PC-9 (cell line): ENCODE data around the gene MRRF. TPM values are rescaled to one million over a fixed set of nuclear protein-coding genes. Genes with fewer than 3 reads are reported as not detected.

Experiments used
- BruUV-seq: library from RNA; stranded (reverse); fragments of 400-500 nt; replicated peaks from 2 replicates; lab custom pipeline; 2021; lab: Mats Ljungman, UMichigan
- CTCF ChIA-PET: fragments of 300-600 bp; sonication (Branson Sonifier 250); formaldehyde crosslinking; loops from one replicate; lab custom pipeline; 2022; ENCODE audit warnings: antibody characterized with exemption; lab: Charles Lee
- POLR2A ChIA-PET: fragments of 300-600 bp; sonication (Branson Sonifier 250); formaldehyde crosslinking; loops from one replicate; lab custom pipeline; 2022; ENCODE audit warnings: antibody characterized with exemption; ENCODE audit not compliant: unreplicated experiment; lab: Charles Lee
- DNase-seq, 2 experiments: peaks; one replicate each; pipeline versions ENCODE4 v3.0.0 to v3.0.0-alpha.2; 2015 to 2022; ENCODE audit warnings: mixed read lengths in 1 of 2
- H2AFZ ChIP-seq: fragments of 200-600 bp; sonication (generic); 2 replicates; pipeline ENCODE4 v1.8.1; 2017; ENCODE audit warnings: antibody characterized with exemption
- H3F3A ChIP-seq: fragments of 200-600 bp; sonication (generic); 2 replicates; pipeline ENCODE4 v1.8.1; 2017; ENCODE audit warnings: antibody characterized with exemption, mild to moderate bottlenecking, low read depth; ENCODE audit not compliant: insufficient read depth
- H3K27ac ChIP-seq: fragments of 200-600 bp; sonication (generic); 2 replicates; pipeline ENCODE4 v1.6.1; 2016; ENCODE audit warnings: mixed run types
- H3K27me3 ChIP-seq: fragments of 200-600 bp; sonication (generic); 2 replicates; pipeline ENCODE4 v1.6.1; 2016; ENCODE audit warnings: low read depth, mixed run types; ENCODE audit not compliant: insufficient read depth
- H3K36me3 ChIP-seq: fragments of 200-600 bp; sonication (generic); 2 replicates; pipeline ENCODE4 v1.6.1; 2016; ENCODE audit warnings: low read depth, mixed run types
- H3K4me1 ChIP-seq: fragments of 200-600 bp; sonication (generic); replicated peaks from 2 replicates; pipeline ENCODE4 v1.6.1; 2016; ENCODE audit warnings: mixed run types; ENCODE audit not compliant: insufficient read depth
- H3K4me2 ChIP-seq: fragments of 200-600 bp; sonication (generic); 2 replicates; pipeline ENCODE4 v1.6.1; 2017; ENCODE audit warnings: mixed run types
- H3K4me3 ChIP-seq: fragments of 200-600 bp; sonication (generic); 2 replicates; pipeline ENCODE4 v1.6.1; 2016; ENCODE audit warnings: mixed run types
- H3K79me2 ChIP-seq: fragments of 200-600 bp; sonication (generic); 2 replicates; pipeline ENCODE4 v1.6.1; 2017; ENCODE audit warnings: low read depth, mixed run types
- H3K9me2 ChIP-seq: fragments of 200-600 bp; sonication (generic); 2 replicates; pipeline ENCODE4 v1.8.1; 2017; ENCODE audit warnings: mild to moderate bottlenecking; ENCODE audit not compliant: insufficient read depth
- H3K9me3 ChIP-seq: fragments of 200-600 bp; sonication (generic); 2 replicates; pipeline ENCODE4 v1.8.1; 2016; ENCODE audit warnings: low read depth; ENCODE audit not compliant: insufficient read depth
- H4K20me1 ChIP-seq: fragments of 200-600 bp; sonication (generic); 2 replicates; pipeline ENCODE4 v1.8.1; 2017; ENCODE audit not compliant: insufficient read depth
- EZH2 ChIP-seq: fragments of 200-600 bp; sonication (generic); IDR thresholded peaks from 2 replicates; pipeline ENCODE4 v1.8.0; 2017; ENCODE audit warnings: antibody characterized with exemption, low read depth
- intact Hi-C: fragments of 100-400 bp; cut with micrococcal nuclease; formaldehyde crosslinking; loops from one replicate; pipeline ENCODE4 v1.10.0; 2022; ENCODE audit not compliant: unreplicated experiment
- total RNA-seq: library from RNA; stranded (reverse); gene quantifications from 2 replicates; pipeline ENCODE4 v1.2.3, GENCODE V29; 2021
- TF ChIP-seq, protein P1 (sequence below): fragments of 200-600 bp; sonication (generic); conservative IDR thresholded peaks from 2 replicates; pipeline ENCODE4 v1.6.1; 2017; ENCODE audit warnings: mixed run types, antibody characterized with exemption, mild to moderate bottlenecking, moderate library complexity

MRRF gene
- total RNA-seq, 1 experiment from 2014 or later: 79.5 TPM

DNA sequence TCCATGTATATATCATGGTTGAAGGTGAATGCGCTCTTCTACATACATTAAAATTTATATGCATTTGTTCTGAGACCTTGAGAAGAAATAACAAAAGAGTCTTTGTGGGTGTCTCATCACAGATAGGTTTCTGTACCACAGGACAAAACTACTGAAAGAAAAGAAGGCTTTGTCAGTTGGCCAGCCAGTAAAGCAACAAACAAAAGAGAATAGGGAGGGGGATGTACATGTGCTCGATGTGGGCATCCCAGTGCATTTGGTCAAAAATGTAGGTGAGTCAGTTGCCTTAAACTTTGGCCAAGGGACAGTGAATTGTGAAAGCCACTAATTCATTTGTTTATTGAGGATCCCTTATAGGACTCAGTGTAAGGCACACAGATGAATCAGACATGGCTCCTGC is 13.3 kb upstream of the MRRF start:
- Histone ChIP-seq H3K9me2 (no peaks in the 10 kb centered on the region), H3K4me3 (no peak overlapping the region), H2AFZ (no peak overlapping the region), H4K20me1 (peaks cover 7% of the 10 kb centered on the region; the same call in 1 of the 2 replicates), H3K4me2 (no peak overlapping the region), H3F3A (no peaks in the 10 kb centered on the region), H3K79me2 (no peaks in the 10 kb centered on the region), H3K27me3 (no peaks in the 10 kb centered on the region), H3K4me1 (no peaks in the 10 kb centered on the region), H3K27ac (no peak overlapping the region), H3K36me3 (peaks cover 13% of the 10 kb centered on the region; the same call in 1 of the 2 replicates), H3K9me3 (no peaks in the 10 kb centered on the region)
- intact Hi-C loops: no loop called here
- no peak for DNase-seq
- ChIA-PET CTCF (no interaction called here), POLR2A (no interaction called here)
- TF ChIP-seq, protein P1, sequence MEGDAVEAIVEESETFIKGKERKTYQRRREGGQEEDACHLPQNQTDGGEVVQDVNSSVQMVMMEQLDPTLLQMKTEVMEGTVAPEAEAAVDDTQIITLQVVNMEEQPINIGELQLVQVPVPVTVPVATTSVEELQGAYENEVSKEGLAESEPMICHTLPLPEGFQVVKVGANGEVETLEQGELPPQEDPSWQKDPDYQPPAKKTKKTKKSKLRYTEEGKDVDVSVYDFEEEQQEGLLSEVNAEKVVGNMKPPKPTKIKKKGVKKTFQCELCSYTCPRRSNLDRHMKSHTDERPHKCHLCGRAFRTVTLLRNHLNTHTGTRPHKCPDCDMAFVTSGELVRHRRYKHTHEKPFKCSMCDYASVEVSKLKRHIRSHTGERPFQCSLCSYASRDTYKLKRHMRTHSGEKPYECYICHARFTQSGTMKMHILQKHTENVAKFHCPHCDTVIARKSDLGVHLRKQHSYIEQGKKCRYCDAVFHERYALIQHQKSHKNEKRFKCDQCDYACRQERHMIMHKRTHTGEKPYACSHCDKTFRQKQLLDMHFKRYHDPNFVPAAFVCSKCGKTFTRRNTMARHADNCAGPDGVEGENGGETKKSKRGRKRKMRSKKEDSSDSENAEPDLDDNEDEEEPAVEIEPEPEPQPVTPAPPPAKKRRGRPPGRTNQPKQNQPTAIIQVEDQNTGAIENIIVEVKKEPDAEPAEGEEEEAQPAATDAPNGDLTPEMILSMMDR: no peak
- TF ChIP-seq EZH2: no peak
- BruUV-seq: no TSS peak

DNA sequence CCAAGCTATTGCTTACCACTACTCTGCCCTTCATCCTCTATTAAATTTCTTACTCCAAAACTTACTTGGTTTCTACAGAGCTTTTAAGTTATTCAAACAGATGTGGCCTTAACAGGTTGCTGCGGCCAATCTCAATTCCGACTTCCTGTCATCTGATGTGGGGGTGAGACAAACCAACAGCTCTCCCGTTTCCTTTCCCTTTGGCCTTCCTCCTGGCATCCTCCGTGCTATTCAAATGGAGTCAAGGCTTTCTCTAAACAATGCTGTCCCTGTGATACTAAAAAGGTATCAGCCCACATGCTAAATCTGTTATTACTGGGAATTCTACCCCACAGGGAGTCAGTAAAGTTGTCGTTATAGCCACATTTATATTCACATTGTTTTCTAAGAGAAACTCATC is 11.9 kb upstream of the MRRF start:
- Histone ChIP-seq H3K4me3 (no peak overlapping the region), H3K27ac (no peak overlapping the region), H3F3A (no peaks in the 10 kb centered on the region), H3K9me2 (no peaks in the 10 kb centered on the region), H4K20me1 (peaks cover 7% of the 10 kb centered on the region; the same call in 1 of the 2 replicates), H3K9me3 (no peaks in the 10 kb centered on the region), H3K4me2 (no peak overlapping the region), H3K27me3 (no peaks in the 10 kb centered on the region), H3K79me2 (no peaks in the 10 kb centered on the region), H3K36me3 (peaks cover 13% of the 10 kb centered on the region; the same call in 1 of the 2 replicates), H3K4me1 (no peaks in the 10 kb centered on the region), H2AFZ (no peak overlapping the region)
- no TSS peak for BruUV-seq
- CTCF ChIA-PET: no interaction called here
- TF ChIP-seq EZH2: no peak
- TF ChIP-seq, protein P1: no peak
- DNase-seq: no peak
- intact Hi-C loops: no loop called here
- POLR2A ChIA-PET: no interaction called here

DNA sequence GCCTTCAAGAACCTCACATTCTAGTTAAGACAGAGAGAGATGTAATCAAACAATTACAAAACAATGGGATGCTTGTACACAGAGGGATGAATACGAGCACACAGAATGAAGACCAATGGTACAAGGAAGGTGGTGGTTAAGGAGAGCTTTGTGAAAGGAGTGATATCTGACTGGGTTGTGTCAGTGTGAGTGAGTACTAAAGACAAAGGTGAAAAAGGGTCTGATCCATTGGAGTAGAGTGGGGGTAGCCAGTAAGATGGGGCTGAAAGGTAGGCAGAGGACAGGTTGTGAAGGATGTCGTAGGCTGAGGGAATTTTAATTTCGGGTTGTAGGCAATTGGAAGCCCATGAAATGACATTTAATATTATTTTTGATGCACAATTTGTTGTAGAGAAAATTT is 9.9 kb upstream of the MRRF start:
- Histone ChIP-seq H3K27me3 (no peaks in the 10 kb centered on the region), H3K36me3 (peaks cover 8% of the 10 kb centered on the region; the same call in 1 of the 2 replicates), H2AFZ (no peak overlapping the region), H3K4me2 (no peak overlapping the region), H3F3A (no peaks in the 10 kb centered on the region), H3K9me3 (no peaks in the 10 kb centered on the region), H3K9me2 (no peaks in the 10 kb centered on the region), H3K27ac (no peak overlapping the region), H4K20me1 (peaks cover 7% of the 10 kb centered on the region; the same call in 1 of the 2 replicates), H3K4me1 (no peaks in the 10 kb centered on the region), H3K79me2 (no peaks in the 10 kb centered on the region), H3K4me3 (no peak overlapping the region)
- intact Hi-C loops: no loop called here
- POLR2A ChIA-PET: interaction anchor here (0.7 kb wide), 1 partner anchor 666 kb away, joined by 4 read pairs; no protein-coding TSS in a partner anchor
- DNase-seq: no peak
- CTCF ChIA-PET: no interaction called here
- BruUV-seq: no TSS peak
- no peak for TF ChIP-seq EZH2
- TF ChIP-seq, protein P1: no peak
